Liver (tissue), 9 donors: ENCODE data around the gene SYNGR1. TPM values are rescaled to one million over a fixed set of nuclear protein-coding genes. Genes with fewer than 3 reads are reported as not detected.

Experiments
- DNase-seq: peaks from one replicate; pipeline ENCODE4 v3.0.0-alpha.2; 2017; ENCODE audit warnings: low spot score
- H3K27ac ChIP-seq, 2 donors: one replicate each; pipeline ENCODE4 v1.7.0; 2013; ENCODE audit warnings: inconsistent platforms in 2 of 2, low read length in 2 of 2, control low read depth in 1 of 2, low read depth in 1 of 2, mild to moderate bottlenecking in 1 of 2
- H3K27me3 ChIP-seq, 4 donors: one replicate each; pipeline versions ENCODE4 v1.6.1 to v1.7.0; 2013; ENCODE audit warnings: low read length in 3 of 4, inconsistent platforms in 1 of 4, mild to moderate bottlenecking in 1 of 4, moderate library complexity in 1 of 4; ENCODE audit not compliant: control insufficient read depth in 4 of 4, insufficient read depth in 4 of 4
- H3K36me3 ChIP-seq, 4 donors: one replicate each; pipeline versions ENCODE4 v1.6.1 to v1.7.0; 2013; ENCODE audit warnings: low read length in 3 of 4, mild to moderate bottlenecking in 3 of 4, low read depth in 1 of 4, moderate library complexity in 1 of 4; ENCODE audit not compliant: control insufficient read depth in 4 of 4, insufficient read depth in 3 of 4
- H3K4me1 ChIP-seq, 4 donors: one replicate each; pipeline versions ENCODE4 v1.6.1 to v1.7.0; 2013; ENCODE audit warnings: low read length in 3 of 4, mild to moderate bottlenecking in 3 of 4, moderate library complexity in 1 of 4; ENCODE audit not compliant: control insufficient read depth in 4 of 4, insufficient read depth in 4 of 4
- H3K4me3 ChIP-seq, 3 donors: one replicate each; pipeline versions ENCODE4 v1.6.1 to v1.7.0; 2013; ENCODE audit warnings: low read length in 3 of 3, control low read depth in 1 of 3, low read depth in 1 of 3, mild to moderate bottlenecking in 1 of 3
- H3K9ac ChIP-seq, 2 donors: one replicate each; pipeline ENCODE4 v1.7.0; 2013; ENCODE audit warnings: low read length in 2 of 2, mild to moderate bottlenecking in 2 of 2, moderate library complexity in 2 of 2, control low read depth in 1 of 2, low read depth in 1 of 2
- H3K9me3 ChIP-seq, 4 donors: one replicate each; pipeline versions ENCODE4 v1.6.1 to v1.7.0; 2013; ENCODE audit warnings: low read length in 3 of 4; ENCODE audit not compliant: control insufficient read depth in 4 of 4
- ATF3 ChIP-seq: IDR thresholded peaks from 2 replicates; pipeline ENCODE4 v1.6.1; 2016; ENCODE audit warnings: antibody characterized with exemption
- CTCF ChIP-seq: fragments of 150-350 bp; IDR thresholded peaks from 2 replicates; pipeline ENCODE4 v1.5.1; 2017; ENCODE audit warnings: improper control_type of control experiment, low read depth, low read length; ENCODE audit not compliant: missing input control
- FOXA1 ChIP-seq: IDR thresholded peaks from 2 replicates; pipeline ENCODE4 v1.6.1; 2016; ENCODE audit warnings: antibody characterized with exemption
- FOXA2 ChIP-seq: IDR thresholded peaks from 2 replicates; pipeline ENCODE4 v1.6.1; 2016; ENCODE audit warnings: antibody characterized with exemption
- GABPA ChIP-seq, 2 donors: IDR thresholded peaks in 1 of 2; conservative IDR thresholded peaks in 1 of 2; 2 replicates each; pipeline ENCODE4 v1.6.1; 2016; ENCODE audit warnings: antibody characterized with exemption in 2 of 2, mild to moderate bottlenecking in 1 of 2, moderate library complexity in 1 of 2
- HNF4A ChIP-seq, 2 donors: conservative IDR thresholded peaks; 2 replicates each; pipeline ENCODE4 v1.6.1; 2016; ENCODE audit warnings: antibody characterized with exemption in 2 of 2, mild to moderate bottlenecking in 2 of 2
- JUND ChIP-seq, 2 donors: IDR thresholded peaks; 2 replicates each; pipeline ENCODE4 v1.6.1; 2016; ENCODE audit warnings: antibody characterized with exemption in 2 of 2
- MAX ChIP-seq: IDR thresholded peaks from 2 replicates; pipeline ENCODE4 v1.6.1; 2016; ENCODE audit warnings: antibody characterized with exemption
- NR2F2 ChIP-seq: IDR thresholded peaks from 2 replicates; pipeline ENCODE4 v1.6.1; 2016; ENCODE audit warnings: antibody characterized with exemption
- RAD21 ChIP-seq, 2 donors: IDR thresholded peaks; 2 replicates each; pipeline ENCODE4 v1.6.1; 2016; ENCODE audit warnings: antibody characterized with exemption in 2 of 2, mild to moderate bottlenecking in 2 of 2
- REST ChIP-seq: IDR thresholded peaks from 2 replicates; pipeline ENCODE4 v1.6.1; 2016; ENCODE audit warnings: antibody characterized with exemption, mild to moderate bottlenecking
- SP1 ChIP-seq: IDR thresholded peaks from 2 replicates; pipeline ENCODE4 v1.6.1; 2018; ENCODE audit warnings: antibody characterized with exemption, mild to moderate bottlenecking
- TAF1 ChIP-seq: conservative IDR thresholded peaks from 2 replicates; pipeline ENCODE4 v1.6.1; 2016; ENCODE audit warnings: antibody characterized with exemption, mild to moderate bottlenecking
- ZBTB33 ChIP-seq: IDR thresholded peaks from 2 replicates; pipeline ENCODE4 v1.6.1; 2016; ENCODE audit warnings: antibody characterized with exemption
- WGBS: extraction: QIAGEN DNeasy Blood & Tissue Kit; methylation state at CpG from one replicate; pipeline ENCODE4 v1.1.7; 2013; 5-methylcytosine and 5-hydroxymethylcytosine counted together
- polyA plus RNA-seq, 2 donors: library from polyadenylated mRNA; stranded (reverse) in 1 of 2; unstranded in 1 of 2; fragments of 200-250 nt in 1 of 2; fragments of >200 nt in 1 of 2; fragmentation: Nextera tagmentation in 1 of 2; extraction: Ambion mirVana in 1 of 2; gene quantifications; one replicate each; pipeline versions ENCODE4 v1.2.1 to v1.2.3, GENCODE V29; 2013 to 2015
- total RNA-seq, 2 donors: library from RNA; depleted of rRNA; stranded (reverse); fragments of >200 nt; gene quantifications; one replicate each; pipeline ENCODE4 v1.2.3, GENCODE V29; 2014
- donor health status: healthy.
- donor health status: healthy.
- donor health status: healthy.
- donor health status: healthy.
- donor health status: healthy.

SYNGR1 gene
- total and polyA plus RNA-seq, 4 donors = 1.8 to 21.9 (median 5.2) TPM

- WGBS = 87% methylated on average over 9 of the region's 9 CpGs
- H3K27ac ChIP-seq = no peak overlapping the region
Observed at GRCh38 chr22:39301108-39301507, 48.7 kb upstream of the SYNGR1 start.

GRCh38 chr22:39301926-39302325, 47.9 kb upstream of the SYNGR1 start:
- H3K9ac ChIP-seq = no peak overlapping the region
- 68% methylated on average over 7 of the region's 7 CpGs for WGBS
- H3K4me3 ChIP-seq = no peak overlapping the region
- no peak for TF ChIP-seq REST
- no peak for TF ChIP-seq FOXA2
- no peak for DNase-seq
- H3K9me3 ChIP-seq = no peaks in the 10 kb centered on the region
- no peaks in the 10 kb centered on the region for H3K36me3 ChIP-seq
- peaks cover 26 to 64% (median 49%) of the 10 kb centered on the region in 4 donors for H3K4me1 ChIP-seq
- H3K27me3 ChIP-seq = no peaks in the 10 kb centered on the region
- H3K27ac ChIP-seq = no peak overlapping the region

More at GRCh38 chr22:39301108-39301507, 48.7 kb upstream of the SYNGR1 start:
- H3K9me3 ChIP-seq = no peaks in the 10 kb centered on the region
- H3K36me3 ChIP-seq = no peaks in the 10 kb centered on the region
- no peak for TF ChIP-seq TAF1
- TF ChIP-seq CTCF = no peak
- TF ChIP-seq ZBTB33 = no peak
- TF ChIP-seq FOXA1 = no peak
- TF ChIP-seq RAD21 (IDR thresholded peaks at IDR 0.05) = no peak
- no peak for TF ChIP-seq GABPA (IDR thresholded peaks at IDR 0.05 in 1 of 2, conservative IDR thresholded peaks at IDR 0.05 in 1 of 2)
- no peak for TF ChIP-seq ATF3
- no peak for TF ChIP-seq JUND (IDR thresholded peaks at IDR 0.05)
- no peak for TF ChIP-seq FOXA2
- no peak for TF ChIP-seq HNF4A (conservative IDR thresholded peaks at IDR 0.05)
- no peak for TF ChIP-seq MAX
- no peak for TF ChIP-seq NR2F2
- no peak for TF ChIP-seq SP1
- peaks cover 28 to 72% (median 56%) of the 10 kb centered on the region in 4 donors for H3K4me1 ChIP-seq
- no peak overlapping the region for H3K4me3 ChIP-seq
- DNase-seq = no peak
- H3K9ac ChIP-seq = no peak overlapping the region
- no peaks in the 10 kb centered on the region for H3K27me3 ChIP-seq
